PC-3 (cell line): ENCODE results near the gene USP9X. TPM values are rescaled to one million over a fixed set of nuclear protein-coding genes. Genes with fewer than 3 reads are reported as not detected.

Experiments used
- ATAC-seq: fragments of 200-7000 bp; cut with Tn5 transposase; 2 replicates; pipeline ENCODE4 v1.9.1; 2020; ENCODE audit warnings: mild to moderate bottlenecking, moderate library complexity
- BruUV-seq: library from RNA; stranded (reverse); fragments of 400-500 nt; replicated peaks from 2 replicates; lab custom pipeline; 2021; lab: Mats Ljungman, UMichigan
- CTCF ChIA-PET: fragments of 300-600 bp; sonication (Branson Sonifier 250); formaldehyde crosslinking; loops from one replicate; lab custom pipeline; 2022; ENCODE audit warnings: antibody characterized with exemption; lab: Charles Lee
- POLR2A ChIA-PET: fragments of 300-600 bp; sonication (Branson Sonifier 250); formaldehyde crosslinking; loops from one replicate; lab custom pipeline; 2022; ENCODE audit warnings: antibody characterized with exemption; ENCODE audit not compliant: unreplicated experiment; lab: Charles Lee
- DNase-seq: peaks from one replicate; pipeline ENCODE4 v3.0.0-alpha.2; 2015
- H2AFZ ChIP-seq: fragments of 300-600 bp; sonication (generic); 2 replicates; pipeline ENCODE4 v1.6.0; 2016; ENCODE audit warnings: antibody characterized with exemption, low read length
- H3F3A ChIP-seq: fragments of 300-600 bp; sonication (generic); one replicate; pipeline ENCODE4 v1.6.0; 2017; ENCODE audit warnings: antibody characterized with exemption, low read length, control low read depth, mild to moderate bottlenecking; ENCODE audit not compliant: unreplicated experiment
- H3K27ac ChIP-seq: fragments of 300-600 bp; sonication (generic); 2 replicates; pipeline ENCODE4 v1.5.1; 2016; ENCODE audit warnings: mild to moderate bottlenecking, low read length
- H3K27me3 ChIP-seq: fragments of 300-600 bp; sonication (generic); 2 replicates; pipeline ENCODE4 v1.6.1; 2016; ENCODE audit warnings: low read length, mixed read lengths
- H3K36me3 ChIP-seq: fragments of 300-600 bp; sonication (generic); 2 replicates; pipeline ENCODE4 v1.6.1; 2016; ENCODE audit warnings: low read depth, mixed run types, low read length, mixed read lengths
- H3K4me1 ChIP-seq: fragments of 300-600 bp; sonication (generic); 2 replicates; pipeline ENCODE4 v1.5.1; 2016; ENCODE audit warnings: low read length; ENCODE audit not compliant: insufficient read depth
- H3K4me2 ChIP-seq: fragments of 300-600 bp; sonication (generic); 2 replicates; pipeline ENCODE4 v1.6.0; 2016; ENCODE audit warnings: low read length
- H3K4me3 ChIP-seq: fragments of 300-600 bp; sonication (generic); 2 replicates; pipeline ENCODE4 v1.5.1; 2016; ENCODE audit warnings: mild to moderate bottlenecking, low read length, mixed read lengths
- H3K79me2 ChIP-seq: fragments of 300-600 bp; sonication (generic); 2 replicates; pipeline ENCODE4 v1.6.1; 2017; ENCODE audit warnings: low read length, mixed read lengths
- H3K9ac ChIP-seq: fragments of 300-600 bp; sonication (generic); 2 replicates; pipeline ENCODE4 v1.6.0; 2016; ENCODE audit warnings: mild to moderate bottlenecking, low read length
- H3K9me2 ChIP-seq: fragments of 300-600 bp; sonication (generic); replicated peaks from 2 replicates; pipeline ENCODE4 v1.6.1; 2016; ENCODE audit warnings: mixed run types, low read length, mixed read lengths
- H3K9me3 ChIP-seq: fragments of 300-600 bp; sonication (generic); 2 replicates; pipeline ENCODE4 v1.6.1; 2016; ENCODE audit warnings: low read length, mixed read lengths
- H4K20me1 ChIP-seq: fragments of 300-600 bp; sonication (generic); 2 replicates; pipeline ENCODE4 v1.6.1; 2016; ENCODE audit warnings: low read length, mixed read lengths
- EZH2 ChIP-seq: fragments of 300-600 bp; sonication (generic); IDR thresholded peaks from one replicate; pipeline ENCODE4 v1.6.1; 2017; ENCODE audit warnings: antibody characterized with exemption, mild to moderate bottlenecking, low read length; ENCODE audit not compliant: unreplicated experiment
- EZH2phosphoT487 ChIP-seq: fragments of 300-600 bp; sonication (generic); IDR thresholded peaks from 2 replicates; pipeline ENCODE4 v1.6.1; 2018; ENCODE audit warnings: mild to moderate bottlenecking, antibody characterized with exemption, low read length, borderline replicate concordance
- intact Hi-C: fragments of 100-400 bp; cut with micrococcal nuclease; formaldehyde crosslinking; loops from 2 replicates; pipeline ENCODE4 v1.9.0; 2023
- total RNA-seq: library from RNA; depleted of rRNA; stranded (reverse); fragments of >200 nt; gene quantifications from 2 replicates; pipeline ENCODE4 v1.2.3, GENCODE V29; 2014
- TF ChIP-seq, protein P1 (sequence below): fragments of 300-600 bp; sonication (generic); conservative IDR thresholded peaks from 2 replicates; pipeline ENCODE4 v1.5.1; 2017; ENCODE audit warnings: antibody characterized with exemption, low read depth, mild to moderate bottlenecking, low read length

Gene USP9X
- total RNA-seq, 1 experiment from 2014 or later: 63.5 TPM

DNA sequence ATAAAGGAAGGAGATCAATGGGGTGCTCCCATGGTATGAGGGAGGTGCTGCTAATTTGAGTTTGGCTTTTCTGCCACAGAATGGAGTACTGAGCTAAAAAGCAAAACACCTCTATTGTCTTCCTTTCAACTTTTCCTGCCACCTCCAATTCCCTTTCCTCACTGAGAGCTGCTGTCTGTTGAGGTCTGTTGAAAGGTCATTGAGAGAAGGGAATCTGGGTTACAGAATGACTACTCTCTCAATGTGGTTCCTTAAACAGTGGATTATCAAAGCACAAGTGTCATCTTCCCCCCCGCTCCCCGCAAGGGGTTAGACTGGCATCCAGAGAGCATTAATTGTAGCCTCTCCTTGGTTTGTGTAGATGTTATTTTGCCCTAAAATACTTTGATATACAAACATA is 10.7 kb downstream of the USP9X start:
- Histone ChIP-seq H3K27ac (no peak overlapping the region), H3K9me2 (no peaks in the 10 kb centered on the region), H3K4me1 (peaks cover 13% of the 10 kb centered on the region), H4K20me1 (peaks cover 53% of the 10 kb centered on the region), H3K4me2 (no peak overlapping the region), H3K79me2 (peaks cover 100% of the 10 kb centered on the region), H3K36me3 (0 out of 2 replicates have a peak, but pooled peaks cover 6% of the 10 kb centered on the region), H3K9me3 (no peaks in the 10 kb centered on the region), H3K27me3 (no peaks in the 10 kb centered on the region), H2AFZ (no peak overlapping the region), H3F3A (no peaks in the 10 kb centered on the region), H3K9ac (no peak overlapping the region), H3K4me3 (no peak overlapping the region)
- TF ChIP-seq EZH2phosphoT487 (no peak), EZH2 (no peak)
- TF ChIP-seq, protein P1, sequence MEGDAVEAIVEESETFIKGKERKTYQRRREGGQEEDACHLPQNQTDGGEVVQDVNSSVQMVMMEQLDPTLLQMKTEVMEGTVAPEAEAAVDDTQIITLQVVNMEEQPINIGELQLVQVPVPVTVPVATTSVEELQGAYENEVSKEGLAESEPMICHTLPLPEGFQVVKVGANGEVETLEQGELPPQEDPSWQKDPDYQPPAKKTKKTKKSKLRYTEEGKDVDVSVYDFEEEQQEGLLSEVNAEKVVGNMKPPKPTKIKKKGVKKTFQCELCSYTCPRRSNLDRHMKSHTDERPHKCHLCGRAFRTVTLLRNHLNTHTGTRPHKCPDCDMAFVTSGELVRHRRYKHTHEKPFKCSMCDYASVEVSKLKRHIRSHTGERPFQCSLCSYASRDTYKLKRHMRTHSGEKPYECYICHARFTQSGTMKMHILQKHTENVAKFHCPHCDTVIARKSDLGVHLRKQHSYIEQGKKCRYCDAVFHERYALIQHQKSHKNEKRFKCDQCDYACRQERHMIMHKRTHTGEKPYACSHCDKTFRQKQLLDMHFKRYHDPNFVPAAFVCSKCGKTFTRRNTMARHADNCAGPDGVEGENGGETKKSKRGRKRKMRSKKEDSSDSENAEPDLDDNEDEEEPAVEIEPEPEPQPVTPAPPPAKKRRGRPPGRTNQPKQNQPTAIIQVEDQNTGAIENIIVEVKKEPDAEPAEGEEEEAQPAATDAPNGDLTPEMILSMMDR: no peak
- BruUV-seq: no TSS peak
- ChIA-PET CTCF (no interaction called here), POLR2A (interaction anchor here (0.6 kb wide), 1 partner anchor 139 kb away, joined by 4 read pairs; no protein-coding TSS in a partner anchor)
- no peak for DNase-seq
- ATAC-seq: no peak
- intact Hi-C loops: no loop called here

DNA sequence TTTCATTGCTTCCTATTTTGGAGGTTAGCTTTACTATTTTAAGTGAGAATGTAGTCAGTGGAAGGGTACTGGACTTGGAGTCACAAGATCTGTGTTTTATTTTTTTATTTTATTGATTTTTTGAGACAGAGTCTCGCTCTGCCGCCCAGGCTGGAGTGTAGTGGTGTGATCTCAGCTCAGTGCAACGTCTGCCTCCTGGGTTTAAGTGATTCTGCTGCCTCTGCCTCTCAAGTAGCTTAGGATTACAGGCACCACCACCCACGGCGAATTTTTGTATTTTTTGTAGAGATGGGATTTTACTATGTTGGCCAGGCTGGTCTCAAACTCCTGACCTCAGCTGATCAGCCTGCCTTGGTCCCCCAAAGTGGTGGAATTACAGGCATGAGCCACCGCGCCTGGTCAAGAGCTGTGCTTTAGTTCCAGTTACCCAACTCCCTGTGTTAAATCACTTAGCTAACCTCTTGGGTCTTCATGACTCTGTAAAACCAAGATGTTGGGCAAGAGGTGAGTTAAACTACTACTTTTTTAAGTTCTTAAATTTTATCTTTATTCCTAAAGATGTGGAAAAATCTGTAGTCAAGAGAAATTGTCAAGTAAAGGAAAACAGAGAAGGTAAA is 11.2 kb downstream of the USP9X start:
- Histone ChIP-seq H3K27ac (no peak overlapping the region), H3K9me2 (no peaks in the 10 kb centered on the region), H3F3A (no peaks in the 10 kb centered on the region), H3K4me1 (peaks cover 8% of the 10 kb centered on the region), H3K36me3 (0 out of 2 replicates have a peak, but pooled peaks cover 6% of the 10 kb centered on the region), H3K9ac (no peak overlapping the region), H3K9me3 (no peaks in the 10 kb centered on the region), H3K4me3 (no peak overlapping the region), H2AFZ (no peak overlapping the region), H4K20me1 (peaks cover 48% of the 10 kb centered on the region), H3K4me2 (no peak overlapping the region), H3K79me2 (peaks cover 100% of the 10 kb centered on the region), H3K27me3 (no peaks in the 10 kb centered on the region)
- BruUV-seq: no TSS peak
- TF ChIP-seq, protein P1: no peak
- TF ChIP-seq EZH2 (no peak), EZH2phosphoT487 (no peak)
- ChIA-PET CTCF (no interaction called here), POLR2A (interaction anchor here (0.6 kb wide), 1 partner anchor 138 kb away, joined by 4 read pairs; no protein-coding TSS in a partner anchor)
- intact Hi-C loops: no loop called here
- ATAC-seq: no peak
- no peak for DNase-seq

DNA sequence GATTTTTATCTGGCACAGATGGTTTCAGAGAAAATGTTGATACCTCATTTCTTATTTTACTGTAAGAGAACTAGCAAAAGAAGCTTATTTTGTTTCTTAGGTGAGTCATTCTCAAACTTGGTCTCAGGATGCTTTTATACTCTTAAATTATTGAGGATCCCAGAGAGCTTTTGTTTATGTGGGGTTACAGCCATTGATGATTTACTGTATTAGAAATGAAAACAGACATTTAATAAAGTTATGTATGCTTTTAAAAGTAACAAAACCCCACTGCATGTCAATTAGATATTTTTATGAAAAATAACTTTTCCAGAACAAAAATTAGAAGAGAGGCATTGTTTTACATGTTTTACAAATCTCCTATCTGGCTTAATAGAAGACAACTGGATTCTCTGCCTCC is 12.1 kb downstream of the USP9X start:
- no peak overlapping the region for H3K27ac ChIP-seq
- no peaks in the 10 kb centered on the region for H3K9me2 ChIP-seq
- no peak overlapping the region for H3K4me3 ChIP-seq
- H3K79me2 ChIP-seq: peaks cover 100% of the 10 kb centered on the region
- ATAC-seq: no peak
- ChIA-PET CTCF (interaction anchor here (0.7 kb wide), 1 partner anchor 83 kb away, joined by 4 read pairs; no protein-coding TSS in a partner anchor), POLR2A (no interaction called here)
- BruUV-seq: no TSS peak
- no peaks in the 10 kb centered on the region for H3K27me3 ChIP-seq
- TF ChIP-seq, protein P1: no peak
- TF ChIP-seq EZH2phosphoT487 (no peak), EZH2 (no peak)
- no peaks in the 10 kb centered on the region for H3K9me3 ChIP-seq
- no peaks in the 10 kb centered on the region for H3K4me1 ChIP-seq
- H3K36me3 ChIP-seq: 0 out of 2 replicates have a peak, but pooled peaks cover 6% of the 10 kb centered on the region
- no peak overlapping the region for H2AFZ ChIP-seq
- peaks cover 44% of the 10 kb centered on the region for H4K20me1 ChIP-seq
- H3K9ac ChIP-seq: no peak overlapping the region
- no peak overlapping the region for H3K4me2 ChIP-seq
- intact Hi-C loops: no loop called here
- no peaks in the 10 kb centered on the region for H3F3A ChIP-seq
- DNase-seq: no peak
